ENCODE results near the gene POC1A.

- TF ChIP-seq, protein P1, sequence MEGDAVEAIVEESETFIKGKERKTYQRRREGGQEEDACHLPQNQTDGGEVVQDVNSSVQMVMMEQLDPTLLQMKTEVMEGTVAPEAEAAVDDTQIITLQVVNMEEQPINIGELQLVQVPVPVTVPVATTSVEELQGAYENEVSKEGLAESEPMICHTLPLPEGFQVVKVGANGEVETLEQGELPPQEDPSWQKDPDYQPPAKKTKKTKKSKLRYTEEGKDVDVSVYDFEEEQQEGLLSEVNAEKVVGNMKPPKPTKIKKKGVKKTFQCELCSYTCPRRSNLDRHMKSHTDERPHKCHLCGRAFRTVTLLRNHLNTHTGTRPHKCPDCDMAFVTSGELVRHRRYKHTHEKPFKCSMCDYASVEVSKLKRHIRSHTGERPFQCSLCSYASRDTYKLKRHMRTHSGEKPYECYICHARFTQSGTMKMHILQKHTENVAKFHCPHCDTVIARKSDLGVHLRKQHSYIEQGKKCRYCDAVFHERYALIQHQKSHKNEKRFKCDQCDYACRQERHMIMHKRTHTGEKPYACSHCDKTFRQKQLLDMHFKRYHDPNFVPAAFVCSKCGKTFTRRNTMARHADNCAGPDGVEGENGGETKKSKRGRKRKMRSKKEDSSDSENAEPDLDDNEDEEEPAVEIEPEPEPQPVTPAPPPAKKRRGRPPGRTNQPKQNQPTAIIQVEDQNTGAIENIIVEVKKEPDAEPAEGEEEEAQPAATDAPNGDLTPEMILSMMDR (IDR thresholded peaks at IDR 0.05): no peak
- TF ChIP-seq POLR2AphosphoS5 (IDR thresholded peaks at IDR 0.05; ENCODE audit: low read depth, low read length) (no peak), PBX3 (IDR thresholded peaks at IDR 0.05) (no peak), REST (IDR thresholded peaks at IDR 0.05; ENCODE audit: low read depth, low read length) (no peak), SMC3 (IDR thresholded peaks at IDR 0.05; ENCODE audit: low read depth, low read length) (no peak)
- TF ChIP-seq, protein P2, sequence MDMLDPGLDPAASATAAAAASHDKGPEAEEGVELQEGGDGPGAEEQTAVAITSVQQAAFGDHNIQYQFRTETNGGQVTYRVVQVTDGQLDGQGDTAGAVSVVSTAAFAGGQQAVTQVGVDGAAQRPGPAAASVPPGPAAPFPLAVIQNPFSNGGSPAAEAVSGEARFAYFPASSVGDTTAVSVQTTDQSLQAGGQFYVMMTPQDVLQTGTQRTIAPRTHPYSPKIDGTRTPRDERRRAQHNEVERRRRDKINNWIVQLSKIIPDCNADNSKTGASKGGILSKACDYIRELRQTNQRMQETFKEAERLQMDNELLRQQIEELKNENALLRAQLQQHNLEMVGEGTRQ (IDR thresholded peaks at IDR 0.05; ENCODE audit: borderline replicate concordance, low read depth, low read length): no peak
These were observed 41.0 kb upstream of the POC1A start for GRCh38 chr3:52195291-52195597.
